ENCODE data around the gene PPFIBP1. TPM values are rescaled to one million over a fixed set of nuclear protein-coding genes. Genes with fewer than 3 reads are reported as not detected.

PPFIBP1 gene
- total and polyA plus RNA-seq, 2 of the 4 experiments (the other 2 are of a cell fraction): 30.4 to 72.2 TPM

DNA sequence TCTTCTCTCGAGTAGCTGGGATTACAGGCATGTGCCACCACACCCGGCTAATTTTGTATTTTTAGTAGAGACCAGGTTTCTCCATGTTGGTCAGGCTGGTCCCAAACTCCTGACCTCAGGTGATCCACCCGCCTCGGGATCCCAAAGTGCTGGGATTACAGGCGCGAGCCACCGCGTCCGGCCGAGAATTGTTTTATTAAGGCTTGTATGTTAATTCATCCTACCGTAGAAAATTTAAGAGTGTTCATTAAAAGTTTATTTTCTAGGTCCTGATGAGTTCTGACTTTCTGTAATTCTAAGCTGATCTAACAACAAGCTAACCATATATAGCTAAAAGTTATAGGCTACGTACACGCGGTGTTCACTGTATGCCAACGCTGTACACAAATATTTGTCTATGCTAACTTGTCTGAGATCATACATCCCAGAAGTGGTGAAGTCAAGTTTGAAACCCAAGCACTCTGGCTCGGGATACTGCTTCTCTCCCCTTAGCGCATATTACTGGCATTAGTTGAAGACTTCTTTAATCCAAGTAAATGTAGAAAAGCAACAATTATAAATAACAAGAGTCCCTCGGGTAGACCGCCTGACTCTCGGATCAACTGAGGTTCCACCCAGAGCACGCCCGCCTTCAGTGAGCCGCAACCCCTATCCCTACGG is 186.1 kb downstream of the PPFIBP1 start:
- Histone ChIP-seq H2BK120ac (ENCODE audit: low read depth, low read length) (peak overlapping the region; percentile 62), H3K9me1 (ENCODE audit: insufficient read depth, low read length) (peaks cover 9% of the 10 kb centered on the region; the same call in 1 of the 2 replicates), H4K8ac (ENCODE audit: low read depth in 2 of 2, low read length in 2 of 2) (peak overlapping the region; percentile 84 to 97), H3K14ac (replicated peaks; ENCODE audit: low read depth, low read length) (peak overlapping the region; percentile 99), H4K20me1 (ENCODE audit: insufficient read depth, low read length) (peaks cover 7% of the 10 kb centered on the region; the same call in 1 of the 2 replicates), H2BK5ac (ENCODE audit: low read depth, low read length, poor library complexity, severe bottlenecking) (peak overlapping the region; percentile 85), H3K56ac (ENCODE audit: extremely low read depth, insufficient read depth, low read length) (peak overlapping the region; percentile 87), H3K9ac (ENCODE audit: low read depth, low read length) (peak overlapping the region; percentile 94), H3K4ac (ENCODE audit: low read depth, low read length) (peak overlapping the region; percentile 87), H3K18ac (ENCODE audit: low read depth, low read length) (peak overlapping the region; percentile 88), H2BK20ac (ENCODE audit: low read depth, low read length) (no peak overlapping the region), H3K4me3 (ENCODE audit: insufficient read depth, low read depth, low read length) (peak overlapping the region; percentile 74), H3K27ac (ENCODE audit: insufficient read depth, low read length) (peak overlapping the region; percentile 93), H2AFZ (replicated peaks; ENCODE audit: low read length, poor library complexity) (peak overlapping the region; percentile 97), H2AK5ac (ENCODE audit: low read depth, low read length) (peak overlapping the region; percentile 16; the same call in 1 of the 2 replicates), H2BK15ac (ENCODE audit: low read depth, low read length) (peak overlapping the region; percentile 79; the same call in 2 of the 3 replicates), H3K36me3 (ENCODE audit: control insufficient read depth, insufficient read depth, low read length) (no peaks in the 10 kb centered on the region), H4K5ac (ENCODE audit: low read depth, low read length) (peak overlapping the region; percentile 82), H3K23ac (ENCODE audit: low read depth, low read length) (peak overlapping the region; percentile 94), H3K79me1 (ENCODE audit: low read depth in 1 of 2, low read length in 2 of 2) (peaks cover 12 to 38% of the 10 kb centered on the region in 2 experiments), H3K27me3 (ENCODE audit: control insufficient read depth, insufficient read depth, low read length) (no peaks in the 10 kb centered on the region), H3K4me1 (ENCODE audit: control insufficient read depth, insufficient read depth, low read length) (peaks cover 2% of the 10 kb centered on the region; the same call in 1 of the 2 replicates), H3K4me2 (ENCODE audit: low read depth, low read length) (peak overlapping the region; percentile 87), H2AK9ac (replicated peaks; ENCODE audit: low read depth, low read length, poor library complexity) (no peak overlapping the region), H3K9me3 (ENCODE audit: control insufficient read depth, insufficient read depth, low read length) (no peaks in the 10 kb centered on the region), H4K91ac (ENCODE audit: insufficient read depth, low read depth, low read length) (peak overlapping the region; percentile 92)
- dilution Hi-C loops (cut with HindIII; ENCODE audit: low sequenced_read_pairs, unreplicated experiment) (no loop called here), in situ Hi-C loops (cut with MboI; ENCODE audit: low sequenced_read_pairs) (no loop called here), intact Hi-C loops (cut with micrococcal nuclease) (no loop called here)
- CTCF ChIA-PET: no interaction called here
- WGBS, 2 experiments (ENCODE audit: extremely low coverage in 2 of 2, insufficient read length in 1 of 2): 40% methylated on average over 4 of the region's 24 CpGs; no CpG with 5 or more reads in 1 of the 2 experiments
- peak; percentile 61 for DNase-seq
- POLR2A ChIA-PET (ENCODE audit: unreplicated experiment): no interaction called here
- peak; percentile 58 for ATAC-seq (ENCODE audit: low read depth)
- BruUV-seq (replicated peaks): no TSS peak
- no peak for TF ChIP-seq FOS (IDR thresholded peaks at IDR 0.05; ENCODE audit: low read depth, low read length)
- TF ChIP-seq RCOR1 (IDR thresholded peaks at IDR 0.05; ENCODE audit: insufficient replicate concordance, low read length): no peak
- no peak for TF ChIP-seq MAZ (IDR thresholded peaks at IDR 0.05; ENCODE audit: borderline replicate concordance, low read depth, low read length)
- TF ChIP-seq, protein P1, sequence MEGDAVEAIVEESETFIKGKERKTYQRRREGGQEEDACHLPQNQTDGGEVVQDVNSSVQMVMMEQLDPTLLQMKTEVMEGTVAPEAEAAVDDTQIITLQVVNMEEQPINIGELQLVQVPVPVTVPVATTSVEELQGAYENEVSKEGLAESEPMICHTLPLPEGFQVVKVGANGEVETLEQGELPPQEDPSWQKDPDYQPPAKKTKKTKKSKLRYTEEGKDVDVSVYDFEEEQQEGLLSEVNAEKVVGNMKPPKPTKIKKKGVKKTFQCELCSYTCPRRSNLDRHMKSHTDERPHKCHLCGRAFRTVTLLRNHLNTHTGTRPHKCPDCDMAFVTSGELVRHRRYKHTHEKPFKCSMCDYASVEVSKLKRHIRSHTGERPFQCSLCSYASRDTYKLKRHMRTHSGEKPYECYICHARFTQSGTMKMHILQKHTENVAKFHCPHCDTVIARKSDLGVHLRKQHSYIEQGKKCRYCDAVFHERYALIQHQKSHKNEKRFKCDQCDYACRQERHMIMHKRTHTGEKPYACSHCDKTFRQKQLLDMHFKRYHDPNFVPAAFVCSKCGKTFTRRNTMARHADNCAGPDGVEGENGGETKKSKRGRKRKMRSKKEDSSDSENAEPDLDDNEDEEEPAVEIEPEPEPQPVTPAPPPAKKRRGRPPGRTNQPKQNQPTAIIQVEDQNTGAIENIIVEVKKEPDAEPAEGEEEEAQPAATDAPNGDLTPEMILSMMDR (conservative IDR thresholded peaks at IDR 0.05; ENCODE audit: low read depth, low read length): no peak
- TF ChIP-seq, protein P2, sequence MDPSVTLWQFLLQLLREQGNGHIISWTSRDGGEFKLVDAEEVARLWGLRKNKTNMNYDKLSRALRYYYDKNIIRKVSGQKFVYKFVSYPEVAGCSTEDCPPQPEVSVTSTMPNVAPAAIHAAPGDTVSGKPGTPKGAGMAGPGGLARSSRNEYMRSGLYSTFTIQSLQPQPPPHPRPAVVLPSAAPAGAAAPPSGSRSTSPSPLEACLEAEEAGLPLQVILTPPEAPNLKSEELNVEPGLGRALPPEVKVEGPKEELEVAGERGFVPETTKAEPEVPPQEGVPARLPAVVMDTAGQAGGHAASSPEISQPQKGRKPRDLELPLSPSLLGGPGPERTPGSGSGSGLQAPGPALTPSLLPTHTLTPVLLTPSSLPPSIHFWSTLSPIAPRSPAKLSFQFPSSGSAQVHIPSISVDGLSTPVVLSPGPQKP (IDR thresholded peaks at IDR 0.05; ENCODE audit: borderline replicate concordance, low read depth, low read length): no peak
- TF ChIP-seq NFE2L2 (IDR thresholded peaks at IDR 0.05; ENCODE audit: low read depth, low read length): no peak
- no peak for TF ChIP-seq CEBPB (IDR thresholded peaks at IDR 0.05; ENCODE audit: low read depth, low read length)
- TF ChIP-seq MAFK (IDR thresholded peaks at IDR 0.05; ENCODE audit: low read depth, low read length): no peak
- TF ChIP-seq RAD21 (IDR thresholded peaks at IDR 0.05; ENCODE audit: low read length): no peak
- TF ChIP-seq MXI1 (IDR thresholded peaks at IDR 0.05; ENCODE audit: borderline replicate concordance, low read depth, low read length): no peak
- TF ChIP-seq BHLHE40 (IDR thresholded peaks at IDR 0.05; ENCODE audit: low read depth, low read length): no peak
- no peak for TF ChIP-seq RFX5 (IDR thresholded peaks at IDR 0.05; ENCODE audit: low read depth, low read length)
- no peak for TF ChIP-seq POLR2A (IDR thresholded peaks at IDR 0.05; ENCODE audit: low read depth, low read length)
- no peak for TF ChIP-seq SMC3 (IDR thresholded peaks at IDR 0.05; ENCODE audit: low read depth, low read length)
- TF ChIP-seq CHD1 (IDR thresholded peaks at IDR 0.05; ENCODE audit: low read depth, low read length): no peak

Measured in IMR-90 (cell line).